HCT116 (cell line): ENCODE data around the gene RRAD.
A peak's percentile ranks its signal among the peaks of the same experiment; 100 is the strongest.

Experiments
- CEBPB ChIP-seq: IDR thresholded peaks from 2 replicates; pipeline ENCODE4 v1.6.1; 2012; ENCODE audit warnings: low read depth
- CTCF ChIP-seq, 3 experiments: fragments of 200-600 bp in 1 of 3; sonication (generic) in 1 of 3; IDR thresholded peaks in 2 of 3; conservative IDR thresholded peaks in 1 of 3; 2 replicates each; pipeline ENCODE4 v1.5.1; 2012 to 2017; ENCODE audit warnings: low read depth in 2 of 3, low read length in 2 of 3, antibody characterized with exemption in 1 of 3, borderline replicate concordance in 1 of 3, control low read depth in 1 of 3, mild to moderate bottlenecking in 1 of 3, mixed read lengths in 1 of 3, mixed run types in 1 of 3, moderate library complexity in 1 of 3; ENCODE audit not compliant: insufficient read depth in 1 of 3
- EGR1 ChIP-seq: IDR thresholded peaks from 2 replicates; pipeline ENCODE4 v1.6.1; 2012; ENCODE audit warnings: low read depth
- EZH2 ChIP-seq: fragments of 200-600 bp; sonication (generic); IDR thresholded peaks from 2 replicates; pipeline ENCODE4 v1.6.1; 2017; ENCODE audit warnings: antibody characterized with exemption, mixed run types
- POLR2A ChIP-seq: IDR thresholded peaks from 2 replicates; pipeline ENCODE4 v1.7.0; 2011; ENCODE audit warnings: borderline replicate concordance; ENCODE audit not compliant: insufficient read depth, insufficient read length; ENCODE audit errors: extremely low read depth
- POLR2AphosphoS5 ChIP-seq: IDR thresholded peaks from 2 replicates; pipeline ENCODE4 v1.6.1; 2011; ENCODE audit warnings: mild to moderate bottlenecking, low read depth, low read length, moderate library complexity
- REST ChIP-seq: IDR thresholded peaks from 2 replicates; pipeline ENCODE4 v1.6.1; 2012; ENCODE audit warnings: low read depth
- SIN3A ChIP-seq: IDR thresholded peaks from 2 replicates; pipeline ENCODE4 v1.6.1; 2012; ENCODE audit warnings: low read depth
- SP1 ChIP-seq: IDR thresholded peaks from 2 replicates; pipeline ENCODE4 v1.6.1; 2012; ENCODE audit warnings: low read depth
- YY1 ChIP-seq: IDR thresholded peaks from 2 replicates; pipeline ENCODE4 v1.6.1; 2011; ENCODE audit warnings: low read length, low read depth, moderate library complexity, mild to moderate bottlenecking; ENCODE audit not compliant: insufficient replicate concordance; ENCODE audit errors: extremely low read depth
- ZBTB33 ChIP-seq: IDR thresholded peaks from 2 replicates; pipeline ENCODE4 v1.6.1; 2011; ENCODE audit warnings: mild to moderate bottlenecking, low read length, moderate library complexity; ENCODE audit not compliant: insufficient replicate concordance; ENCODE audit errors: extremely low read depth

GRCh38 chr16:66872943-66873684 is 52.2 kb downstream of the RRAD start:
- no peak for TF ChIP-seq ZBTB33
- no peak for TF ChIP-seq POLR2A
- TF ChIP-seq CTCF (IDR thresholded peaks at IDR 0.05 in 2 of 3, conservative IDR thresholded peaks at IDR 0.05 in 1 of 3; ENCODE audit: borderline replicate concordance in 1 of 3, insufficient read depth in 1 of 3, low read depth in 2 of 3, low read length in 2 of 3), result peak; percentile 74 to 95 (median 91)
- peak; percentile 35 for TF ChIP-seq SP1
- 0 out of 2 replicates have a peak, but pooled peaks have one; percentile 42 for TF ChIP-seq EGR1
- peak; percentile 38 for TF ChIP-seq YY1
- no peak for TF ChIP-seq EZH2
- no peak for TF ChIP-seq CEBPB
- TF ChIP-seq REST, result no peak
- TF ChIP-seq POLR2AphosphoS5, result peak; percentile 67
- TF ChIP-seq SIN3A, result no peak
